HCT116 (cell line): Measurements from ENCODE around the gene TSPAN7. TPM values are rescaled to one million over a fixed set of nuclear protein-coding genes. Genes with fewer than 3 reads are reported as not detected.

Source experiments
- ATAC-seq: fragments of 200-7000 bp; cut with Tn5 transposase; 2 replicates; pipeline ENCODE4 v1.9.1; 2020; ENCODE audit warnings: mild to moderate bottlenecking, moderate library complexity
- BruUV-seq: library from RNA; stranded (reverse); fragments of 400-500 nt; replicated peaks from 2 replicates; lab custom pipeline; 2021; lab: Mats Ljungman, UMichigan
- CTCF ChIA-PET: fragments of 300-600 bp; sonication (Branson Sonifier 250); formaldehyde crosslinking; loops from one replicate; lab custom pipeline; 2021; ENCODE audit warnings: antibody characterized with exemption; lab: Charles Lee
- POLR2A ChIA-PET: fragments of 300-600, 350-600 bp; sonication (Branson Sonifier 250); formaldehyde crosslinking; loops from one replicate; lab custom pipeline; 2021; ENCODE audit warnings: antibody characterized with exemption; lab: Charles Lee
- RAD21 ChIA-PET, 2 experiments: fragments of 300-600 bp; sonication (Branson Sonifier 250); formaldehyde crosslinking; loops; one replicate each; lab custom pipeline; 2023; ENCODE audit warnings: low total read pairs in 2 of 2; ENCODE audit not compliant: uncharacterized antibody in 2 of 2, unreplicated experiment in 2 of 2, low non-redundant PET in 1 of 2; lab: Charles Lee
- DNase-seq: peaks from one replicate; pipeline ENCODE4 v3.0.0-alpha.2; 2010; ENCODE audit warnings: low read depth, low spot score
- H2AFZ ChIP-seq: fragments of 200-600 bp; shearing (Covaris generic), sonication (generic); 2 replicates; pipeline ENCODE4 v1.6.1; 2017; ENCODE audit warnings: low read depth, mixed run types, mixed read lengths, antibody characterized with exemption, low read length; ENCODE audit not compliant: poor library complexity, severe bottlenecking
- H3K27ac ChIP-seq: 2 replicates; pipeline ENCODE4 v1.5.1; 2012; ENCODE audit warnings: low read depth, low read length
- H3K27me3 ChIP-seq: fragments of 200-600 bp; sonication (generic); 2 replicates; pipeline ENCODE4 v1.6.1; 2016; ENCODE audit warnings: mixed run types, low read length, mixed read lengths; ENCODE audit not compliant: insufficient read depth
- H3K36me3 ChIP-seq, 2 experiments: fragments of 200-500 bp in 1 of 2; fragments of 200-600 bp in 1 of 2; sonication (Bioruptor generic) in 1 of 2; sonication (generic) in 1 of 2; 2 replicates each; pipeline versions ENCODE4 v1.5.1 to v1.6.1; 2014 to 2016; ENCODE audit warnings: low read length in 2 of 2, inconsistent platforms in 1 of 2, mixed read lengths in 1 of 2, mixed run types in 1 of 2; ENCODE audit not compliant: insufficient read depth in 2 of 2, control insufficient read depth in 1 of 2
- H3K4me1 ChIP-seq, 2 experiments: fragments of 200-600 bp in 1 of 2; sonication (generic) in 1 of 2; 2 replicates each; pipeline versions ENCODE4 v1.5.1 to v1.6.1; 2012 to 2017; ENCODE audit warnings: low read length in 2 of 2, inconsistent platforms in 1 of 2, mild to moderate bottlenecking in 1 of 2, mixed read lengths in 1 of 2, mixed run types in 1 of 2, moderate library complexity in 1 of 2; ENCODE audit not compliant: insufficient read depth in 2 of 2, control insufficient read depth in 1 of 2
- H3K4me2 ChIP-seq: fragments of 200-600 bp; sonication (generic); 2 replicates; pipeline ENCODE4 v1.6.1; 2017; ENCODE audit warnings: mixed run types, low read length, mixed read lengths
- H3K4me3 ChIP-seq, 2 experiments: fragments of 200-600 bp in 1 of 2; sonication (generic) in 1 of 2; replicated peaks in 1 of 2; 2 replicates each; pipeline ENCODE4 v1.5.1; 2011 to 2016; ENCODE audit warnings: low read length in 2 of 2, control low read depth in 1 of 2, low read depth in 1 of 2, mild to moderate bottlenecking in 1 of 2, mixed read lengths in 1 of 2, mixed run types in 1 of 2
- H3K79me2 ChIP-seq: fragments of 200-600 bp; sonication (generic); 2 replicates; pipeline ENCODE4 v1.6.1; 2017; ENCODE audit warnings: mild to moderate bottlenecking, mixed run types, low read length, moderate library complexity, mixed read lengths; ENCODE audit not compliant: insufficient read depth
- H3K9ac ChIP-seq: fragments of 200-600 bp; sonication (generic); 2 replicates; pipeline ENCODE4 v1.6.1; 2016; ENCODE audit warnings: low read length, mixed read lengths
- H3K9me2 ChIP-seq: fragments of 200-600 bp; sonication (generic), shearing (Covaris generic); 2 replicates; pipeline ENCODE4 v1.6.1; 2017; ENCODE audit warnings: mixed run types, mild to moderate bottlenecking, moderate library complexity; ENCODE audit not compliant: insufficient read depth
- H3K9me3 ChIP-seq, 2 experiments: fragments of 200-500 bp in 1 of 2; fragments of 200-600 bp in 1 of 2; sonication (Bioruptor generic) in 1 of 2; sonication (generic) in 1 of 2; 2 replicates each; pipeline ENCODE4 v1.6.1; 2014 to 2017; ENCODE audit warnings: low read length in 2 of 2, mixed read lengths in 2 of 2, inconsistent platforms in 1 of 2, low read depth in 1 of 2, mild to moderate bottlenecking in 1 of 2, mixed run types in 1 of 2, moderate library complexity in 1 of 2; ENCODE audit not compliant: control insufficient read depth in 1 of 2, insufficient read depth in 1 of 2
- H4K20me1 ChIP-seq: fragments of 200-600 bp; sonication (generic), shearing (Covaris generic); 2 replicates; pipeline ENCODE4 v1.6.1; 2017; ENCODE audit warnings: mixed run types, mild to moderate bottlenecking, moderate library complexity; ENCODE audit not compliant: insufficient read depth
- CBX3 ChIP-seq: IDR thresholded peaks from 2 replicates; pipeline ENCODE4 v1.6.1; 2012; ENCODE audit warnings: low read depth
- CEBPB ChIP-seq: IDR thresholded peaks from 2 replicates; pipeline ENCODE4 v1.6.1; 2012; ENCODE audit warnings: low read depth
- EGR1 ChIP-seq: IDR thresholded peaks from 2 replicates; pipeline ENCODE4 v1.6.1; 2012; ENCODE audit warnings: low read depth
- ELF1 ChIP-seq: IDR thresholded peaks from 2 replicates; pipeline ENCODE4 v1.6.1; 2012; ENCODE audit warnings: low read depth, borderline replicate concordance
- EZH2phosphoT487 ChIP-seq: fragments of 200-600 bp; IDR thresholded peaks from 2 replicates; pipeline ENCODE4 v1.6.1; 2018; ENCODE audit warnings: antibody characterized with exemption, borderline replicate concordance
- FOSL1 ChIP-seq: IDR thresholded peaks from 2 replicates; pipeline ENCODE4 v1.6.1; 2012; ENCODE audit warnings: low read depth
- JUND ChIP-seq: IDR thresholded peaks from 2 replicates; pipeline ENCODE4 v1.6.1; 2012
- POLR2A ChIP-seq: IDR thresholded peaks from 2 replicates; pipeline ENCODE4 v1.7.0; 2011; ENCODE audit warnings: borderline replicate concordance; ENCODE audit not compliant: insufficient read depth, insufficient read length; ENCODE audit errors: extremely low read depth
- POLR2AphosphoS5 ChIP-seq: IDR thresholded peaks from 2 replicates; pipeline ENCODE4 v1.6.1; 2011; ENCODE audit warnings: mild to moderate bottlenecking, low read depth, low read length, moderate library complexity
- SIN3A ChIP-seq: IDR thresholded peaks from 2 replicates; pipeline ENCODE4 v1.6.1; 2012; ENCODE audit warnings: low read depth
- SP1 ChIP-seq: IDR thresholded peaks from 2 replicates; pipeline ENCODE4 v1.6.1; 2012; ENCODE audit warnings: low read depth
- SRF ChIP-seq: IDR thresholded peaks from 2 replicates; pipeline ENCODE4 v1.6.1; 2012; ENCODE audit warnings: low read depth
- TCF7L2 ChIP-seq: IDR thresholded peaks from 2 replicates; pipeline ENCODE4 v1.7.0; 2011; ENCODE audit warnings: borderline replicate concordance, inconsistent platforms; ENCODE audit not compliant: insufficient read depth, insufficient read length; ENCODE audit errors: extremely low read depth
- YY1 ChIP-seq: IDR thresholded peaks from 2 replicates; pipeline ENCODE4 v1.6.1; 2011; ENCODE audit warnings: low read length, low read depth, moderate library complexity, mild to moderate bottlenecking; ENCODE audit not compliant: insufficient replicate concordance; ENCODE audit errors: extremely low read depth
- ZFX ChIP-seq: fragments of 450-650 bp; IDR thresholded peaks from 2 replicates; pipeline ENCODE4 v1.6.1; 2017
- ZNF274 ChIP-seq: fragments of 200-500 bp; sonication (Bioruptor generic); IDR thresholded peaks from 2 replicates; pipeline ENCODE4 v1.6.1; 2014; ENCODE audit warnings: mild to moderate bottlenecking, low read depth, low read length, inconsistent platforms
- intact Hi-C: fragments of 100-400 bp; cut with micrococcal nuclease; formaldehyde crosslinking; loops from 2 replicates; pipeline ENCODE4 v1.10.0; 2022
- total RNA-seq: library from RNA; stranded (reverse); gene quantifications from one replicate; pipeline ENCODE4 v1.2.1, GENCODE V29; 2021; ENCODE audit not compliant: unreplicated experiment
- TF ChIP-seq, protein P1 (sequence below): IDR thresholded peaks from 2 replicates; pipeline ENCODE4 v1.6.1; 2011; ENCODE audit warnings: mild to moderate bottlenecking, low read length, moderate library complexity; ENCODE audit not compliant: insufficient replicate concordance; ENCODE audit errors: extremely low read depth
- TF ChIP-seq, protein P2 (sequence below): IDR thresholded peaks from 2 replicates; pipeline ENCODE4 v1.6.1; 2012; ENCODE audit warnings: low read depth
- TF ChIP-seq, protein P3 (sequence below): IDR thresholded peaks from 2 replicates; pipeline ENCODE4 v1.6.1; 2012
- TF ChIP-seq, protein P4 (sequence below): IDR thresholded peaks from 2 replicates; pipeline ENCODE4 v1.6.1; 2012

Gene TSPAN7
- total RNA-seq, 1 experiment from 2014 or later = 2.9 TPM

DNA sequence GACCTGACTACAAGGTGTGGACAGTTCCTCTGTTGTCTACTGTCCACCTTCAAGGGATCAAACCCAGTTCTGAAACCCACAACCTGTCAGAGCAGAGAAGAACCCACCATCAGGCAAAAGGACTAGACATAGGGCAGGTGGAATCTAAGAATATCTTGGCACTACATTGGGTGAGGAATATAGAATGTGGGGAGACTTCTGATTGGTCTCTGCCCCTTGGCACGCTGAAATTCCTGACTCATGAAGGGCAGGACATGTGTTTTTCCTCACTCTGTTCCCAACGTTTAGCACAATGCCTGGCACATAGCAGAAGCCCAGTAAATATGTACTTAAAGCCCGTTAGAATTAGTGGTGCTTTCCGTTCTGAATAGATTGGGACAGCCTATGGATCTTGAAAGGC, 59.3 kb downstream of the TSPAN7 start:
- DNase-seq (no peak), ATAC-seq (no peak)
- TF ChIP-seq, protein P1, sequence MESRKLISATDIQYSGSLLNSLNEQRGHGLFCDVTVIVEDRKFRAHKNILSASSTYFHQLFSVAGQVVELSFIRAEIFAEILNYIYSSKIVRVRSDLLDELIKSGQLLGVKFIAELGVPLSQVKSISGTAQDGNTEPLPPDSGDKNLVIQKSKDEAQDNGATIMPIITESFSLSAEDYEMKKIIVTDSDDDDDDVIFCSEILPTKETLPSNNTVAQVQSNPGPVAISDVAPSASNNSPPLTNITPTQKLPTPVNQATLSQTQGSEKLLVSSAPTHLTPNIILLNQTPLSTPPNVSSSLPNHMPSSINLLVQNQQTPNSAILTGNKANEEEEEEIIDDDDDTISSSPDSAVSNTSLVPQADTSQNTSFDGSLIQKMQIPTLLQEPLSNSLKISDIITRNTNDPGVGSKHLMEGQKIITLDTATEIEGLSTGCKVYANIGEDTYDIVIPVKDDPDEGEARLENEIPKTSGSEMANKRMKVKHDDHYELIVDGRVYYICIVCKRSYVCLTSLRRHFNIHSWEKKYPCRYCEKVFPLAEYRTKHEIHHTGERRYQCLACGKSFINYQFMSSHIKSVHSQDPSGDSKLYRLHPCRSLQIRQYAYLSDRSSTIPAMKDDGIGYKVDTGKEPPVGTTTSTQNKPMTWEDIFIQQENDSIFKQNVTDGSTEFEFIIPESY = no peak
- TF ChIP-seq POLR2A (no peak), EZH2phosphoT487 (no peak), JUND (no peak), POLR2AphosphoS5 (no peak), CBX3 (no peak), SRF (no peak), ZNF274 (no peak), YY1 (no peak), TCF7L2 (no peak), ZFX (no peak), FOSL1 (no peak), EGR1 (no peak), ELF1 (no peak), CEBPB (no peak), SIN3A (no peak), SP1 (no peak)
- TF ChIP-seq, protein P2, sequence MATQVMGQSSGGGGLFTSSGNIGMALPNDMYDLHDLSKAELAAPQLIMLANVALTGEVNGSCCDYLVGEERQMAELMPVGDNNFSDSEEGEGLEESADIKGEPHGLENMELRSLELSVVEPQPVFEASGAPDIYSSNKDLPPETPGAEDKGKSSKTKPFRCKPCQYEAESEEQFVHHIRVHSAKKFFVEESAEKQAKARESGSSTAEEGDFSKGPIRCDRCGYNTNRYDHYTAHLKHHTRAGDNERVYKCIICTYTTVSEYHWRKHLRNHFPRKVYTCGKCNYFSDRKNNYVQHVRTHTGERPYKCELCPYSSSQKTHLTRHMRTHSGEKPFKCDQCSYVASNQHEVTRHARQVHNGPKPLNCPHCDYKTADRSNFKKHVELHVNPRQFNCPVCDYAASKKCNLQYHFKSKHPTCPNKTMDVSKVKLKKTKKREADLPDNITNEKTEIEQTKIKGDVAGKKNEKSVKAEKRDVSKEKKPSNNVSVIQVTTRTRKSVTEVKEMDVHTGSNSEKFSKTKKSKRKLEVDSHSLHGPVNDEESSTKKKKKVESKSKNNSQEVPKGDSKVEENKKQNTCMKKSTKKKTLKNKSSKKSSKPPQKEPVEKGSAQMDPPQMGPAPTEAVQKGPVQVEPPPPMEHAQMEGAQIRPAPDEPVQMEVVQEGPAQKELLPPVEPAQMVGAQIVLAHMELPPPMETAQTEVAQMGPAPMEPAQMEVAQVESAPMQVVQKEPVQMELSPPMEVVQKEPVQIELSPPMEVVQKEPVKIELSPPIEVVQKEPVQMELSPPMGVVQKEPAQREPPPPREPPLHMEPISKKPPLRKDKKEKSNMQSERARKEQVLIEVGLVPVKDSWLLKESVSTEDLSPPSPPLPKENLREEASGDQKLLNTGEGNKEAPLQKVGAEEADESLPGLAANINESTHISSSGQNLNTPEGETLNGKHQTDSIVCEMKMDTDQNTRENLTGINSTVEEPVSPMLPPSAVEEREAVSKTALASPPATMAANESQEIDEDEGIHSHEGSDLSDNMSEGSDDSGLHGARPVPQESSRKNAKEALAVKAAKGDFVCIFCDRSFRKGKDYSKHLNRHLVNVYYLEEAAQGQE = no peak
- TF ChIP-seq, protein P3, sequence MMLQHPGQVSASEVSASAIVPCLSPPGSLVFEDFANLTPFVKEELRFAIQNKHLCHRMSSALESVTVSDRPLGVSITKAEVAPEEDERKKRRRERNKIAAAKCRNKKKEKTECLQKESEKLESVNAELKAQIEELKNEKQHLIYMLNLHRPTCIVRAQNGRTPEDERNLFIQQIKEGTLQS = no peak
- TF ChIP-seq, protein P4, sequence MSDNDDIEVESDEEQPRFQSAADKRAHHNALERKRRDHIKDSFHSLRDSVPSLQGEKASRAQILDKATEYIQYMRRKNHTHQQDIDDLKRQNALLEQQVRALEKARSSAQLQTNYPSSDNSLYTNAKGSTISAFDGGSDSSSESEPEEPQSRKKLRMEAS = no peak
- Histone ChIP-seq H3K4me3 (no peak overlapping the region), H3K9me2 (no peaks in the 10 kb centered on the region), H3K27me3 (peaks cover 7% of the 10 kb centered on the region; the same call in 1 of the 2 replicates), H3K79me2 (no peaks in the 10 kb centered on the region), H3K36me3 (no peaks in the 10 kb centered on the region), H2AFZ (no peak overlapping the region), H3K27ac (no peak overlapping the region), H4K20me1 (no peaks in the 10 kb centered on the region), H3K4me2 (no peak overlapping the region), H3K9ac (no peak overlapping the region), H3K4me1 (no peaks in the 10 kb centered on the region), H3K9me3 (no peaks in the 10 kb centered on the region)
- RAD21 ChIA-PET = no interaction called here
- no TSS peak for BruUV-seq
- intact Hi-C loops = no loop called here
- CTCF ChIA-PET = no interaction called here
- POLR2A ChIA-PET = no interaction called here
